Measurements from ENCODE around the gene ST6GAL1.
"Not testable (repeated sequence)": the region's sequence is repeated elsewhere in the genome, so short reads cannot be mapped to it uniquely, and the experiment has no call there.

ST6GAL1 gene

DNA sequence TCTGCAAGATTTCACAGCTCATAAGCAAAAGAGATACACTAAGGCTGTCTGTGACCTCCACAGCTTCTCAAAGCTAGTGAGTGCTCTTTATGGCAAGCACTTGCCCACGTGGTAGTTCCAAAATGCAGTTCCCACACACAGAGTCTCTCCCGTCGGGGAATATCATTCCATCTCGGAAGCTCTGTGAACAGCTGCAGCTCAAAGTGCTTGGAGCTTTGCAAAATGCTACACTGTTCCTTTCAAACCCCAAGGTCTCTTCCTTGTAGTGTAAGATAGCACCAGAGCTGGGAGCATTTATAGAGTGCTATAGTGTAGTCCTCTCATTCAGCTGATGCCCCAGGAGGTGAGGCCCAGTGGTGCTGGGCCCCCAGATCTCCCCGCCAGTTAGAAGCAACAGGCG is 36.1 kb downstream of the ST6GAL1 start:
- Mint-ChIP-seq H3K27ac (peak overlapping the region; percentile 52), H3K4me3 (no peak overlapping the region), H3K27me3 (no peaks in the 10 kb centered on the region), H3K4me1 (ENCODE audit: low read depth) (peaks cover 36% of the 10 kb centered on the region), H3K36me3 (peaks cover 16% of the 10 kb centered on the region), H3K9me3 (ENCODE audit: low read depth) (no peaks in the 10 kb centered on the region)

DNA sequence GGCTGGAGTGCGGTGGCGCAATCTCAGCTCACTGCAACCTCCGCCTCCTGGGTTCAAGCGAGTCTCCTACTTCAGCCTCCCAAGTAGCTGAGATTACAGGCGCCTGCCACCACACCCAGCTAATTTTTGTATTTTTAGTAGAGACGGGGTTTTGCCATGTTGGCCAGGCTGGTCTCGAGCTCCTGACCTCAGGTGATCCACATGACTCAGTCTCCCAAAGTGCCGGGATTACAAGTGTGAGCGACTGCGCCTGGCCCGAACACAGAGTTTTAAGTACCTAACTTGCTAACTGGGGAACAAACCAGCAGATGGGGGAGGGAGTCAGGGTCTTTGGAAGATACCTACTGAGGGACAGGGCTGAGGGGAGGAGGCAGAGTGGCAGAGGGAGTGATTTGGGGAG is 36.9 kb downstream of the ST6GAL1 start:
- peaks cover 30% of the 10 kb centered on the region for H3K4me1 Mint-ChIP-seq (ENCODE audit: low read depth)
- H3K27ac Mint-ChIP-seq: peak overlapping the region; percentile 61
- peaks cover 13% of the 10 kb centered on the region for H3K36me3 Mint-ChIP-seq
- H3K4me3 Mint-ChIP-seq; H3K27me3 Mint-ChIP-seq; H3K9me3 Mint-ChIP-seq (ENCODE audit: low read depth): not testable (repeated sequence)

- H3K27me3 Mint-ChIP-seq: no peaks in the 10 kb centered on the region
- H3K9me3 Mint-ChIP-seq (ENCODE audit: low read depth): no peaks in the 10 kb centered on the region
- H3K4me1 Mint-ChIP-seq (ENCODE audit: low read depth): peaks cover 27% of the 10 kb centered on the region
- peak overlapping the region; percentile 61 for H3K27ac Mint-ChIP-seq
- H3K36me3 Mint-ChIP-seq: peaks cover 15% of the 10 kb centered on the region
- no peak overlapping the region for H3K4me3 Mint-ChIP-seq
These were observed 37.4 kb downstream of the ST6GAL1 start for GRCh38 chr3:186967686-186968085.

DNA sequence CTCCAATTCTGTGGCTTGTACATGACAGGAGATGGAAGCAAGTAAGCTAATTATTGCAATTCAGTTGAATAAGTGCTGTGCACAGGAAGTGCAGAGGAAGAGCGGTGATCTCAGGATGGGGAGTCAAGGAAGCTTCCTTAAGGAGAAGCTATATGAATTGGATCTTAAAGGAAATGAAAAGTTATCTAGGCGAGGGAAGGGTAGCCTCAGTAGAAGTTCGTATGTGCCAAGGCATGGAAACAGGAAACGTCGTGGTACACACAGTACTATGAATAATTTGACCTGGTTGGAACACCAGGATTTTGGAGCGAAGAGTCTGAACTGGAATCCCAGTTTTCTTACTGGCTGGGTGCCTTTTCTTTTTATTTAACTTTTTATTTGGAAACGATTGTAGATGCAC is 39.3 kb downstream of the ST6GAL1 start:
- no peaks in the 10 kb centered on the region for H3K9me3 Mint-ChIP-seq (ENCODE audit: low read depth)
- no peak overlapping the region for H3K4me3 Mint-ChIP-seq
- H3K4me1 Mint-ChIP-seq (ENCODE audit: low read depth): peaks cover 32% of the 10 kb centered on the region
- peaks cover 20% of the 10 kb centered on the region for H3K36me3 Mint-ChIP-seq
- H3K27me3 Mint-ChIP-seq: no peaks in the 10 kb centered on the region
- peak overlapping the region; percentile 1 for H3K27ac Mint-ChIP-seq

- H3K9me3 Mint-ChIP-seq (ENCODE audit: low read depth); H3K4me3 Mint-ChIP-seq; H3K27me3 Mint-ChIP-seq; H3K27ac Mint-ChIP-seq: not testable (repeated sequence)
- Mint-ChIP-seq H3K36me3 (peaks cover 25% of the 10 kb centered on the region), H3K4me1 (ENCODE audit: low read depth) (peaks cover 38% of the 10 kb centered on the region)
These were observed 40.8 kb downstream of the ST6GAL1 start for GRCh38 chr3:186971106-186971505.

DNA sequence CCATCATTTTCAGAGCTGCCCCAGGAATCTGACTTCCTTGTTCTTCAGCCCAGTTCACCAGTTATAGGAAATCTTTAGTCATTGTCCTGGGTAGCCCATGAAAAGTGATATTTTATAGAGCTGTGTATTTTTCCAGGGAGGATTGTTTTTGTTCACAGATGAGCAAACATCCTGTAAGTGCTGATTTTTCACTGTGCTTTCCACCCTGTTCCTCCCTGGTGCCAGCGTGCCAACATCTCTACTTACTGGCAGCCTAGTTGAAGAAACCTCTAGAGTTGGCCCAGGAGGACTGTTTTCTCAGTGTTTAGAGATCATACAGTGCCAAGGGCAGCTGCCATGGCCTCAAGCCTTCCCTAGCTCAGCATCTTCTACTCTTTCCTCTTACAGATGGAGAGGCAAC is 41.3 kb downstream of the ST6GAL1 start:
- Mint-ChIP-seq H3K27me3 (no peaks in the 10 kb centered on the region), H3K9me3 (ENCODE audit: low read depth) (no peaks in the 10 kb centered on the region), H3K36me3 (peaks cover 25% of the 10 kb centered on the region), H3K4me3 (no peak overlapping the region), H3K4me1 (ENCODE audit: low read depth) (peaks cover 37% of the 10 kb centered on the region), H3K27ac (no peak overlapping the region)

DNA sequence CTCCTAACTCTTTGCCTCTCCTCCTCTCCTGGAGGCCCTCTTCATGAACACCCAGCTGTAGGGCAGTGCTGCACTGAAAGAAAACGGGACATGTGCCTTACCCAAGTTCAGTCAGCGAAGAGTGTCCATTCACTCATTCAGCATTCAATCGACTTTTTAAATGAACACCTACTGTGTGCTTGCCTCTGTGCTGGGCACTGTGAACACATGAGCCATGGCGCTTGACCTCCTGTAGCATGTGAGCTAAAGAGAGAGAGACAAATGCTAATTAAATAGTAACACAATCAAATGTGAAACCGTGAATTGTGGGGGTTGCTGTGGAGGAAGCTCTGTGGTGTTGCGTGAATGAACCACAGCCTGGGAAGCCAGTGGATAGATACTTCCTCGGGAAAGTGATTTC is 43.4 kb downstream of the ST6GAL1 start:
- H3K4me3 Mint-ChIP-seq: no peak overlapping the region
- peaks cover 21% of the 10 kb centered on the region for H3K36me3 Mint-ChIP-seq
- H3K27ac Mint-ChIP-seq: no peak overlapping the region
- H3K4me1 Mint-ChIP-seq (ENCODE audit: low read depth): peaks cover 23% of the 10 kb centered on the region
- H3K27me3 Mint-ChIP-seq: no peaks in the 10 kb centered on the region
- H3K9me3 Mint-ChIP-seq (ENCODE audit: low read depth): no peaks in the 10 kb centered on the region

GRCh38 chr3:186974824-186975313 is 44.5 kb downstream of the ST6GAL1 start:
- H3K27me3 Mint-ChIP-seq: no peaks in the 10 kb centered on the region
- H3K4me3 Mint-ChIP-seq: no peak overlapping the region
- peaks cover 18% of the 10 kb centered on the region for H3K36me3 Mint-ChIP-seq
- peaks cover 16% of the 10 kb centered on the region for H3K4me1 Mint-ChIP-seq (ENCODE audit: low read depth)
- no peaks in the 10 kb centered on the region for H3K9me3 Mint-ChIP-seq (ENCODE audit: low read depth)
- H3K27ac Mint-ChIP-seq: no peak overlapping the region

DNA sequence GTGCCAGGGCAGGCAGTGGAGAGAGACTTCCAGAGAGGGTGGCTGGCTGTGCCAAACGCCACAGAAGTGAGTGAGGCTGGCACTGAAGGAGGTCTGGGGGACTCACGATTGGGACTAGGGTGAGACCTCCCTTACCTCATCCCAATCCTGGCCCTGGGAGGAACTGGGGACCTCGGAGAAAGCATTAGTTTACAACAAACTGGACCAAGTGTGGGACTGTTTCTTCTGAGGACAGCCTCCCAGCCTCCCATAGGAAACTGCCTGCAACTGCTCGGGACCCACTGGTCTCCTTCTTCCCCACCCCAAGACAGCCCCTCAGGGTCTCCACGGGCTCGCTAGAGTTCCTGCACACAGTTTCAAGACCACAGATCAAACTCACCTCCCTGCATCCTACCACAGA is 45.4 kb downstream of the ST6GAL1 start:
- Mint-ChIP-seq H3K4me1 (ENCODE audit: low read depth) (peaks cover 13% of the 10 kb centered on the region), H3K4me3 (no peak overlapping the region), H3K36me3 (peaks cover 19% of the 10 kb centered on the region), H3K27ac (no peak overlapping the region), H3K27me3 (no peaks in the 10 kb centered on the region), H3K9me3 (ENCODE audit: low read depth) (no peaks in the 10 kb centered on the region)

- peaks cover 29% of the 10 kb centered on the region for H3K36me3 Mint-ChIP-seq
- H3K4me3 Mint-ChIP-seq: no peak overlapping the region
- H3K4me1 Mint-ChIP-seq (ENCODE audit: low read depth): peaks cover 16% of the 10 kb centered on the region
- no peak overlapping the region for H3K27ac Mint-ChIP-seq
- no peaks in the 10 kb centered on the region for H3K9me3 Mint-ChIP-seq (ENCODE audit: low read depth)
- no peaks in the 10 kb centered on the region for H3K27me3 Mint-ChIP-seq
These were observed 46.8 kb downstream of the ST6GAL1 start for GRCh38 chr3:186976837-186977750.

- Mint-ChIP-seq H3K9me3 (ENCODE audit: low read depth) (no peaks in the 10 kb centered on the region), H3K27ac (no peak overlapping the region), H3K4me3 (no peak overlapping the region), H3K36me3 (peaks cover 25% of the 10 kb centered on the region), H3K27me3 (no peaks in the 10 kb centered on the region), H3K4me1 (ENCODE audit: low read depth) (peaks cover 11% of the 10 kb centered on the region)
These were observed 48.4 kb downstream of the ST6GAL1 start for GRCh38 chr3:186978712-186979111.

- H3K9me3 Mint-ChIP-seq (ENCODE audit: low read depth): no peaks in the 10 kb centered on the region
- H3K4me1 Mint-ChIP-seq (ENCODE audit: low read depth): peaks cover 12% of the 10 kb centered on the region
- no peak overlapping the region for H3K4me3 Mint-ChIP-seq
- no peak overlapping the region for H3K27ac Mint-ChIP-seq
- no peaks in the 10 kb centered on the region for H3K27me3 Mint-ChIP-seq
- peaks cover 24% of the 10 kb centered on the region for H3K36me3 Mint-ChIP-seq
These were observed 49.5 kb downstream of the ST6GAL1 start for GRCh38 chr3:186979852-186980251.

GRCh38 chr3:186980989-186981388 is 50.7 kb downstream of the ST6GAL1 start:
- H3K27ac Mint-ChIP-seq: no peak overlapping the region
- H3K4me3 Mint-ChIP-seq: no peak overlapping the region
- peaks cover 22% of the 10 kb centered on the region for H3K36me3 Mint-ChIP-seq
- H3K4me1 Mint-ChIP-seq (ENCODE audit: low read depth): peaks cover 9% of the 10 kb centered on the region
- no peaks in the 10 kb centered on the region for H3K9me3 Mint-ChIP-seq (ENCODE audit: low read depth)
- no peaks in the 10 kb centered on the region for H3K27me3 Mint-ChIP-seq

- H3K4me1 Mint-ChIP-seq (ENCODE audit: low read depth): peaks cover 21% of the 10 kb centered on the region
- peaks cover 32% of the 10 kb centered on the region for H3K36me3 Mint-ChIP-seq
- H3K27ac Mint-ChIP-seq: no peak overlapping the region
- H3K27me3 Mint-ChIP-seq: no peaks in the 10 kb centered on the region
- H3K9me3 Mint-ChIP-seq (ENCODE audit: low read depth): no peaks in the 10 kb centered on the region
- H3K4me3 Mint-ChIP-seq: no peak overlapping the region
These were observed 53.3 kb downstream of the ST6GAL1 start for GRCh38 chr3:186983659-186984058.

- Mint-ChIP-seq H3K27ac (peak overlapping the region; percentile 31), H3K4me3 (no peak overlapping the region), H3K9me3 (ENCODE audit: low read depth) (no peaks in the 10 kb centered on the region)
These were observed 53.7 kb downstream of the ST6GAL1 start for GRCh38 chr3:186984064-186984463.

More at GRCh38 chr3:186984064-186984463, 53.7 kb downstream of the ST6GAL1 start:
- Mint-ChIP-seq H3K36me3 (peaks cover 31% of the 10 kb centered on the region), H3K4me1 (ENCODE audit: low read depth) (peaks cover 24% of the 10 kb centered on the region), H3K27me3 (no peaks in the 10 kb centered on the region)
